Tibial nerve (tissue), 4 donors: ENCODE results near the gene TTN. TPM values are rescaled to one million over a fixed set of nuclear protein-coding genes. Genes with fewer than 3 reads are reported as not detected.

Source experiments
- DNase-seq, 2 donors: peaks; one replicate each; pipeline ENCODE4 v3.0.0-alpha.2; 2019; ENCODE audit warnings: low spot score in 2 of 2
- H3K27ac ChIP-seq, 4 donors: fragments of 200-600 bp; sonication (generic) in 3 of 4; one replicate each; pipeline ENCODE4 v1.5.1; 2017 to 2019; ENCODE audit warnings: mild to moderate bottlenecking in 1 of 4
- H3K27me3 ChIP-seq, 2 donors: fragments of 200-600 bp; sonication (generic) in 1 of 2; one replicate each; pipeline versions ENCODE4 v1.5.1 to v1.6.0; 2017 to 2019
- H3K36me3 ChIP-seq, 3 donors: fragments of 200-600 bp; sonication (generic); one replicate each; pipeline ENCODE4 v1.5.1; 2018 to 2019
- H3K4me1 ChIP-seq, 4 donors: fragments of 200-600 bp; sonication (generic) in 3 of 4; one replicate each; pipeline ENCODE4 v1.5.1; 2017 to 2019
- H3K4me3 ChIP-seq, 4 donors: fragments of 200-600 bp; sonication (generic) in 3 of 4; one replicate each; pipeline ENCODE4 v1.5.1; 2017 to 2019; ENCODE audit warnings: mild to moderate bottlenecking in 1 of 4, moderate library complexity in 1 of 4
- H3K9me3 ChIP-seq, 4 donors: fragments of 200-600 bp; sonication (generic) in 3 of 4; one replicate each; pipeline ENCODE4 v1.5.1; 2017 to 2019
- EP300 ChIP-seq, 2 donors: sonication (generic); formaldehyde crosslinking; IDR thresholded peaks; one replicate each; pipeline ENCODE4 v1.6.1; 2017; ENCODE audit warnings: antibody characterized with exemption in 2 of 2, mild to moderate bottlenecking in 1 of 2
- POLR2A ChIP-seq, 2 donors: fragments of 450-650 bp; IDR thresholded peaks; one replicate each; pipeline ENCODE4 v1.6.1; 2017; ENCODE audit warnings: antibody characterized with exemption in 2 of 2, mild to moderate bottlenecking in 2 of 2, moderate library complexity in 2 of 2
- WGBS, 2 donors: methylation state at CpG; one replicate each; pipeline ENCODE4 v1.1.5; 2018; 5-methylcytosine and 5-hydroxymethylcytosine counted together
- total RNA-seq, 4 donors: library from RNA; depleted of rRNA; stranded (reverse); fragments of >200 nt; gene quantifications; one replicate each; pipeline ENCODE4 v1.1.0, GENCODE V29; 2016
- TF ChIP-seq, protein P1 (sequence below), 5 experiments: fragments of 200-600 bp in 3 of 5; fragments of 450-650 bp in 2 of 5; sonication (generic) in 3 of 5; IDR thresholded peaks; one replicate each; pipeline ENCODE4 v1.5.1; 2016 to 2019; ENCODE audit warnings: antibody characterized with exemption in 5 of 5, mild to moderate bottlenecking in 3 of 5, moderate library complexity in 2 of 5

TTN gene
- total RNA-seq, 4 donors from 2014 or later: 4.7 to 15.5 (median 9.2) TPM

DNA sequence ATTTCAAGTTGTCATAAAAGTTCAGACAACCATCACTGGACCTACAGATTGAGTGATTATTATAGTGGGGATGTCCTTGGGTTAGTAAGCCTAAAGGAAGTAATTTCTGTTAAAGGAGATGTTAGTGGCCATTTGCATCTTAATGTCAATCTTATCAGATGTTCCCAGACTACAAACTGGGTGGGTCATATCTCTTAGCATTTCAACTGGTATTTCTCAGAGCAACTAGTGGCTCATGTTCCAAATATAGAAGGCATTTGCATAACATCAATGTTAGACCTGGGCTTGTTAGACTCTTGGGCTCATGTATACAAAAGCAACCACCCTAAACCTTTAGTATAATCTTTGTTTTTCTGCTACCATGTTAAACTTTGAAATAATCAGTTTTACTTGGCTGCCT lies 309.1 kb downstream of the TTN start:
- Histone ChIP-seq H3K27ac (no peak overlapping the region), H3K9me3 (no peaks in the 10 kb centered on the region), H3K4me1 (no peaks in the 10 kb centered on the region), H3K4me3 (no peak overlapping the region), H3K36me3 (peaks cover 0 to 88% (median 0%) of the 10 kb centered on the region in 3 donors), H3K27me3 (no peaks in the 10 kb centered on the region)
- TF ChIP-seq, protein P1, sequence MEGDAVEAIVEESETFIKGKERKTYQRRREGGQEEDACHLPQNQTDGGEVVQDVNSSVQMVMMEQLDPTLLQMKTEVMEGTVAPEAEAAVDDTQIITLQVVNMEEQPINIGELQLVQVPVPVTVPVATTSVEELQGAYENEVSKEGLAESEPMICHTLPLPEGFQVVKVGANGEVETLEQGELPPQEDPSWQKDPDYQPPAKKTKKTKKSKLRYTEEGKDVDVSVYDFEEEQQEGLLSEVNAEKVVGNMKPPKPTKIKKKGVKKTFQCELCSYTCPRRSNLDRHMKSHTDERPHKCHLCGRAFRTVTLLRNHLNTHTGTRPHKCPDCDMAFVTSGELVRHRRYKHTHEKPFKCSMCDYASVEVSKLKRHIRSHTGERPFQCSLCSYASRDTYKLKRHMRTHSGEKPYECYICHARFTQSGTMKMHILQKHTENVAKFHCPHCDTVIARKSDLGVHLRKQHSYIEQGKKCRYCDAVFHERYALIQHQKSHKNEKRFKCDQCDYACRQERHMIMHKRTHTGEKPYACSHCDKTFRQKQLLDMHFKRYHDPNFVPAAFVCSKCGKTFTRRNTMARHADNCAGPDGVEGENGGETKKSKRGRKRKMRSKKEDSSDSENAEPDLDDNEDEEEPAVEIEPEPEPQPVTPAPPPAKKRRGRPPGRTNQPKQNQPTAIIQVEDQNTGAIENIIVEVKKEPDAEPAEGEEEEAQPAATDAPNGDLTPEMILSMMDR (IDR thresholded peaks at IDR 0.05): no peak
- TF ChIP-seq POLR2A (IDR thresholded peaks at IDR 0.05): no peak
- TF ChIP-seq EP300 (IDR thresholded peaks at IDR 0.05): no peak
- DNase-seq: no peak

DNA sequence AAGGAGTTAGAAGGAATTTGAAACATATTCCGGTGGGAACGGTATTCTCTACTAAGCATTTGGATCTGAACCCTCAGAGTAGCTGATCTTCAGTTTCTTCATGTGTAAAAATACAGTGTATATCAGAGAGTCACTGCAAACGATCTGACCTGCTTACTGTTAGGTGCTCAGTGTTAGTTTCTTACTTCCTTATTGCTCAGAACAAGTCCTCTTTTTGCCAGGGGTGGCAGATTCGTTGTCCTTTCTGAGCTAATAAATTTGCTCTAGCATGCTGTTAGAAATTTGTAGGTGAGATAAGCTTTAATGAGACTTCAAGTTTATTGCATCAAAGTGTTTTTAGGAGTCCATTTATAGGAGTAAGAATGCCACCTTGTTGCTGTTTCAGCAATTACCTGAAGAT lies 311.2 kb downstream of the TTN start:
- TF ChIP-seq, protein P1 (IDR thresholded peaks at IDR 0.05): no peak
- TF ChIP-seq EP300 (IDR thresholded peaks at IDR 0.05) (no peak), POLR2A (IDR thresholded peaks at IDR 0.05) (no peak)
- 79 to 85% methylated on average over 4 of the region's 4 CpGs for WGBS, 2 donors
- H3K27ac ChIP-seq: no peak overlapping the region
- no peak for DNase-seq
- H3K4me3 ChIP-seq: no peak overlapping the region
- peaks cover 0 to 84% (median 7%) of the 10 kb centered on the region in 3 donors for H3K36me3 ChIP-seq
- H3K27me3 ChIP-seq: no peaks in the 10 kb centered on the region
- no peaks in the 10 kb centered on the region for H3K4me1 ChIP-seq
- no peaks in the 10 kb centered on the region for H3K9me3 ChIP-seq

DNA sequence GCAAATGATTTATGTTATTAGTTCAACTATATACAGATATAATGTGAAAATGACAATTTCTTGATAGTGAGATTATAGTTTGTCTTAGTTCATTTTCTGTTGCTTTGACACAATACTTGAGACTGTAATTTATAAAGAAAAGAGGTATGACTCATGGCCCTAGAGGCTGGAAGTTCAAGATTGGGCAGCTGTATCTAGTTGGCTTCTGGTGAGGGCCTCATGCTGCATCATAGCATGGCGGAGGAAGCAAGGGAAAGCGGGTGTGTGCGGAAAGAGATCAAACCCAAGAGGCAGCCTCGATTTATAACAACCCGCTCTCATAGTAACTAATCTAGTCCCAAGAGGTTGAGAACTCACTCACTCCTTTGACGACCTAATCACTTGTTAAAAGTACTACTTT lies 315.6 kb downstream of the TTN start:
- WGBS, 2 donors: 84 to 94% methylated on average over 6 of the region's 6 CpGs
- no peaks in the 10 kb centered on the region for H3K9me3 ChIP-seq
- H3K27ac ChIP-seq: no peak overlapping the region
- no peak for DNase-seq
- H3K4me1 ChIP-seq: no peaks in the 10 kb centered on the region
- H3K27me3 ChIP-seq: no peaks in the 10 kb centered on the region
- H3K36me3 ChIP-seq: peaks cover 0 to 71% (median 10%) of the 10 kb centered on the region in 3 donors
- TF ChIP-seq POLR2A (IDR thresholded peaks at IDR 0.05) (no peak), EP300 (IDR thresholded peaks at IDR 0.05) (no peak)
- TF ChIP-seq, protein P1 (IDR thresholded peaks at IDR 0.05): no peak
- no peak overlapping the region for H3K4me3 ChIP-seq

DNA sequence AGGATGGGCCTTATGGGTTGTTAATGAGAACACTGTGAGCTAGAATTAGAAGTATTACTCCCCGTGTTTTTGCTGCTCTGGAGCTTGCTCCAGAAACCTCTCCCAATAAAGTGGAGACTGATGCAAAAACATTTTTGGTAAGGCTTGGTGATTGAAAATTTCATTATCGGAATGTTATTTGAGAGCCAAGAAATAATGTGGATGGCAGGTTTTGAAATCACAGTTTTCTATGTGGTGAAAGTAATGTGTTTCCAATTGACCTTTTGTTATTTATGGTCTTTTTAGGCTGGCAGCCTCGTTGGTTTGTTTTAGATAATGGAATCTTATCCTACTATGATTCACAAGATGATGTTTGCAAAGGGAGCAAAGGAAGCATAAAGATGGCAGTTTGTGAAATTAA lies 321.9 kb downstream of the TTN start:
- no peak overlapping the region for H3K4me3 ChIP-seq
- H3K27ac ChIP-seq: no peak overlapping the region
- DNase-seq: no peak
- H3K27me3 ChIP-seq: no peaks in the 10 kb centered on the region
- peaks cover 0 to 16% (median 0%) of the 10 kb centered on the region in 3 donors for H3K36me3 ChIP-seq
- whole genome bisulfite sequencing, 2 donors: 62 to 67% methylated on average over 3 of the region's 3 CpGs
- no peaks in the 10 kb centered on the region for H3K9me3 ChIP-seq
- peaks cover 0 to 51% (median 32%) of the 10 kb centered on the region in 4 donors for H3K4me1 ChIP-seq
- TF ChIP-seq, protein P1 (IDR thresholded peaks at IDR 0.05): no peak
- no peak for TF ChIP-seq POLR2A (IDR thresholded peaks at IDR 0.05)
- peak in 1 of 2 donors; percentile 3 for TF ChIP-seq EP300 (IDR thresholded peaks at IDR 0.05)

DNA sequence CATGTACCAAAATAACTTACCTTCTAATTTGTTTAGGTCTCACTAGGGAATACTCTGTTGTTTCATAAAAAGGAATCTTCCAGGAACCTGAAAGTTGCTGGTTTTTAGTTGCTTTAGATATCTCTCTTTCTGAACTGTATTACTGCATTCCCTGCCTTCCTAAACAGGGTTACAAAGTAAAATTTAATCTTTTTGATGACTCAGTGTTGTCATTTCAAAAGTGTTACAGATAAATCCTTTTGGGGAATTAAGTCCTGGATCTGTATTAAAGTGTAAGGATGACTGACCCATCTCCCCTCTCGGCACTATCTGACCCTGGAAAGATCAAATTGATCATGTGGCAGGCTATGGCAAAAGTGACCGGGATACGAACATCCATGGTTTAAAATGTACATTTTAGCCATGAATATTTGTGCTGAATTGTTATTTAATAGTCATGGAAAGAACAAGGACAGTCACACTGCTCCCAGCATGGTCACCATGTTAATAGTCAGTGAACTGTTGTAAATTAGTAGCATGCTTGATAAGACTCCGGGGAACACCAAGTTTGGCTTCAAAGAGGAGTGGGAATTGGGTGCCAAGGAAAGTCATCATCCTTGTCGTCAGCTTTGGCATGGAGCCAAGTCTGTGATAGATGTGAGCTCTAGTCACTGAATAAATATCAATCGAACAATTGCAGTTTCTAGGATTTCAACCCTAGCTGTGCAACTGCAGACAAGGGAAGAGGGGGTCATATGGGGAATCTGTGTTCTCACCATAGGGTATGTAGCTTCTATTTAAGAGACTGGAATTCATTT lies 322.8 kb downstream of the TTN start:
- Histone ChIP-seq H3K27me3 (no peaks in the 10 kb centered on the region), H3K36me3 (peaks cover 0 to 10% (median 0%) of the 10 kb centered on the region in 3 donors), H3K9me3 (no peaks in the 10 kb centered on the region), H3K4me1 (peaks cover 0 to 57% (median 35%) of the 10 kb centered on the region in 4 donors), H3K27ac (peak overlapping the region in 1 of 4 donors; percentile 41), H3K4me3 (no peak overlapping the region)
- TF ChIP-seq, protein P1 (IDR thresholded peaks at IDR 0.05): no peak
- 39 to 43% methylated on average over 6 of the region's 6 CpGs for WGBS, 2 donors
- DNase-seq: peak in 1 of 2 donors; percentile 28
